ENCODE results near the gene FADD.

FADD gene

DNA sequence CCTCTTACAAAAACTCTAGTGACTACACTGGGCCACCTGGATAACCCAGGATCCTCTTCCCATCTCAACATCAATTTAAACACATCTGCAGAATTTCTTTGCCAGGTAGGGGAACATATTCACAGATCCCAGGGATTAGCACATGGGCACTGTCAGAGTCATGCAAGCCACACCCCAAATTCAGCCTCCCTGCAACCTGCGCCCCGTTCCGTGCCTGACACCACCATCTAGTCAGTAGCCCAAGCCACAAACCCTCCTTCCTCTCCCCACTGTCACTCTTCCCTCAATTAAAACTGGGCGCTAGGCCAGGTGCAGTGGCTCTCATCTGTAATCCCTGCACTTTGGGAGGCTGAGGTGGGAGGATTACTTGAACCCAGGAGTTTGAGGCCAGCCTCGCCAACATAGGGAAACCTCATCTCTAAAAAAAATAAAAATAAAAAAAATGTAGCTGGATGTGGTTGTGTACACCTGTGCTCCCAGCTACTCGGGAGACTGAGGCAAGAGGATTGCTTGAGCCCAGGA, 6.4 kb downstream of the FADD start (continued):
- TF ChIP-seq, protein P1, sequence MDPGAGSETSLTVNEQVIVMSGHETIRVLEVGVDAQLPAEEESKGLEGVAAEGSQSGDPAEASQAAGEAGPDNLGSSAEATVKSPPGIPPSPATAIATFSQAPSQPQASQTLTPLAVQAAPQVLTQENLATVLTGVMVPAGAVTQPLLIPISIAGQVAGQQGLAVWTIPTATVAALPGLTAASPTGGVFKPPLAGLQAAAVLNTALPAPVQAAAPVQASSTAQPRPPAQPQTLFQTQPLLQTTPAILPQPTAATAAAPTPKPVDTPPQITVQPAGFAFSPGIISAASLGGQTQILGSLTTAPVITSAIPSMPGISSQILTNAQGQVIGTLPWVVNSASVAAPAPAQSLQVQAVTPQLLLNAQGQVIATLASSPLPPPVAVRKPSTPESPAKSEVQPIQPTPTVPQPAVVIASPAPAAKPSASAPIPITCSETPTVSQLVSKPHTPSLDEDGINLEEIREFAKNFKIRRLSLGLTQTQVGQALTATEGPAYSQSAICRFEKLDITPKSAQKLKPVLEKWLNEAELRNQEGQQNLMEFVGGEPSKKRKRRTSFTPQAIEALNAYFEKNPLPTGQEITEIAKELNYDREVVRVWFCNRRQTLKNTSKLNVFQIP (CRISPR knock-in tag; IDR thresholded peaks at IDR 0.05; ENCODE audit: borderline replicate concordance, low read depth): no peak
- TF ChIP-seq, protein P2, sequence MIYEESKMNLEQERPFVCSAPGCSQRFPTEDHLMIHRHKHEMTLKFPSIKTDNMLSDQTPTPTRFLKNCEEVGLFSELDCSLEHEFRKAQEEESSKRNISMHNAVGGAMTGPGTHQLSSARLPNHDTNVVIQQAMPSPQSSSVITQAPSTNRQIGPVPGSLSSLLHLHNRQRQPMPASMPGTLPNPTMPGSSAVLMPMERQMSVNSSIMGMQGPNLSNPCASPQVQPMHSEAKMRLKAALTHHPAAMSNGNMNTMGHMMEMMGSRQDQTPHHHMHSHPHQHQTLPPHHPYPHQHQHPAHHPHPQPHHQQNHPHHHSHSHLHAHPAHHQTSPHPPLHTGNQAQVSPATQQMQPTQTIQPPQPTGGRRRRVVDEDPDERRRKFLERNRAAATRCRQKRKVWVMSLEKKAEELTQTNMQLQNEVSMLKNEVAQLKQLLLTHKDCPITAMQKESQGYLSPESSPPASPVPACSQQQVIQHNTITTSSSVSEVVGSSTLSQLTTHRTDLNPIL (CRISPR knock-in tag; IDR thresholded peaks at IDR 0.05; ENCODE audit: low read depth): no peak
- TF ChIP-seq ZNF70 (CRISPR knock-in tag; IDR thresholded peaks at IDR 0.05): no peak

DNA sequence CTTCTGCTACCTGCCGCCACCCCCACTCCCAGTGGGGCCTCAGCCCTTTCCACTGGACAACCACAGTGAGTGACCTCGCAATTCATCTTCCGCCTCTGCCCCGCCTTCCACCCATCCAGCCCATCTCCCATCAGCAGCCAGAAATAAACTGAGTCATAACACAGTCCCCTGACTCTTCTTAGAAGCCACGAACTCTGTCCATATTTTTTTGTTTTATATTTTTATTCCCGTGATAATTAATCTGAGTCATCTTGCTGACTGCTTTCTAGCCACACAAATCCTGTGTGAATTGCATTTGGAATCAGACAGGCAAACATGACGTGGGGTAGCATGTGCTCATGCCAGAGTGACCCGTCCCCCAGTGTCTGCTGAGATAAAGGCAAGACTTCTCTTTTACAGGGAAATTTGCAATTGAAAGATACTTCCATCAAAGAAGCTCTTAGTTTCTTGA, 7.0 kb downstream of the FADD start:
- TF ChIP-seq, protein P2 (CRISPR knock-in tag; IDR thresholded peaks at IDR 0.05; ENCODE audit: low read depth): no peak
- TF ChIP-seq RARB (CRISPR knock-in tag; IDR thresholded peaks at IDR 0.05) (no peak), PPARA (CRISPR knock-in tag; IDR thresholded peaks at IDR 0.05; ENCODE audit: borderline replicate concordance) (no peak), GLIS3 (CRISPR knock-in tag; IDR thresholded peaks at IDR 0.05) (no peak), TOX (CRISPR knock-in tag; IDR thresholded peaks at IDR 0.05; ENCODE audit: borderline replicate concordance) (no peak), ZFP30 (CRISPR knock-in tag; IDR thresholded peaks at IDR 0.05) (no peak), OSR1 (CRISPR knock-in tag; IDR thresholded peaks at IDR 0.05) (no peak), TCF4 (CRISPR knock-in tag; IDR thresholded peaks at IDR 0.05; ENCODE audit: borderline replicate concordance) (no peak), ZFP3 (CRISPR knock-in tag; IDR thresholded peaks at IDR 0.05) (no peak), CSDC2 (CRISPR knock-in tag; IDR thresholded peaks at IDR 0.05) (no peak), ESRRG (CRISPR knock-in tag; IDR thresholded peaks at IDR 0.05) (no peak)
- TF ChIP-seq, protein P3, sequence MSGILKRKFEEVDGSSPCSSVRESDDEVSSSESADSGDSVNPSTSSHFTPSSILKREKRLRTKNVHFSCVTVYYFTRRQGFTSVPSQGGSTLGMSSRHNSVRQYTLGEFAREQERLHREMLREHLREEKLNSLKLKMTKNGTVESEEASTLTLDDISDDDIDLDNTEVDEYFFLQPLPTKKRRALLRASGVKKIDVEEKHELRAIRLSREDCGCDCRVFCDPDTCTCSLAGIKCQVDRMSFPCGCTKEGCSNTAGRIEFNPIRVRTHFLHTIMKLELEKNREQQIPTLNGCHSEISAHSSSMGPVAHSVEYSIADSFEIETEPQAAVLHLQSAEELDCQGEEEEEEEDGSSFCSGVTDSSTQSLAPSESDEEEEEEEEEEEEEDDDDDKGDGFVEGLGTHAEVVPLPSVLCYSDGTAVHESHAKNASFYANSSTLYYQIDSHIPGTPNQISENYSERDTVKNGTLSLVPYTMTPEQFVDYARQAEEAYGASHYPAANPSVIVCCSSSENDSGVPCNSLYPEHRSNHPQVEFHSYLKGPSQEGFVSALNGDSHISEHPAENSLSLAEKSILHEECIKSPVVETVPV (CRISPR knock-in tag; IDR thresholded peaks at IDR 0.05): no peak
- TF ChIP-seq, protein P4, sequence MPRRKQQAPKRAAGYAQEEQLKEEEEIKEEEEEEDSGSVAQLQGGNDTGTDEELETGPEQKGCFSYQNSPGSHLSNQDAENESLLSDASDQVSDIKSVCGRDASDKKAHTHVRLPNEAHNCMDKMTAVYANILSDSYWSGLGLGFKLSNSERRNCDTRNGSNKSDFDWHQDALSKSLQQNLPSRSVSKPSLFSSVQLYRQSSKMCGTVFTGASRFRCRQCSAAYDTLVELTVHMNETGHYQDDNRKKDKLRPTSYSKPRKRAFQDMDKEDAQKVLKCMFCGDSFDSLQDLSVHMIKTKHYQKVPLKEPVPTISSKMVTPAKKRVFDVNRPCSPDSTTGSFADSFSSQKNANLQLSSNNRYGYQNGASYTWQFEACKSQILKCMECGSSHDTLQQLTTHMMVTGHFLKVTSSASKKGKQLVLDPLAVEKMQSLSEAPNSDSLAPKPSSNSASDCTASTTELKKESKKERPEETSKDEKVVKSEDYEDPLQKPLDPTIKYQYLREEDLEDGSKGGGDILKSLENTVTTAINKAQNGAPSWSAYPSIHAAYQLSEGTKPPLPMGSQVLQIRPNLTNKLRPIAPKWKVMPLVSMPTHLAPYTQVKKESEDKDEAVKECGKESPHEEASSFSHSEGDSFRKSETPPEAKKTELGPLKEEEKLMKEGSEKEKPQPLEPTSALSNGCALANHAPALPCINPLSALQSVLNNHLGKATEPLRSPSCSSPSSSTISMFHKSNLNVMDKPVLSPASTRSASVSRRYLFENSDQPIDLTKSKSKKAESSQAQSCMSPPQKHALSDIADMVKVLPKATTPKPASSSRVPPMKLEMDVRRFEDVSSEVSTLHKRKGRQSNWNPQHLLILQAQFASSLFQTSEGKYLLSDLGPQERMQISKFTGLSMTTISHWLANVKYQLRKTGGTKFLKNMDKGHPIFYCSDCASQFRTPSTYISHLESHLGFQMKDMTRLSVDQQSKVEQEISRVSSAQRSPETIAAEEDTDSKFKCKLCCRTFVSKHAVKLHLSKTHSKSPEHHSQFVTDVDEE (CRISPR knock-in tag; IDR thresholded peaks at IDR 0.05): no peak
- TF ChIP-seq, protein P1 (CRISPR knock-in tag; IDR thresholded peaks at IDR 0.05; ENCODE audit: borderline replicate concordance, low read depth): no peak
- peak; percentile 47 for ATAC-seq

DNA sequence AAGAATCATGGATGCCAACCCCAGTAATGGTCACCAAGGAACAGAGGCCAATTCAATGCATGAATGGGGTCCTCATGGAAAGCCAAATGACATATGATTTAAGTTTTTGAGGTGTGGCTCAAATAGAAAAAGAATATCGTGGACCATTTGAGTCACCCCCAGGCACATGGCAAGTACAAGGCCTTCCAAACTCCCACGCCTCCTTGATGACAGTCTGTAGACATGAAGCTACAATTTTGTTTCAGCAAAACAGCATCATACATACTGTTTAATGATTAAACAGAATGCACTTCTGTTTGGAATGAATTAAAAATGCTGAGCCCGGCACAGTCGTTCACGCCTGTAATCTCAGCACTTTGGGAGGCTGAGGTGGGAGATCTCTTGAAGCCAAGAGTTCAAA, 7.4 kb downstream of the FADD start:
- no peak for TF ChIP-seq BACH2 (CRISPR knock-in tag; IDR thresholded peaks at IDR 0.05; ENCODE audit: borderline replicate concordance)
- no peak for TF ChIP-seq SNAI2 (CRISPR knock-in tag; IDR thresholded peaks at IDR 0.05)
- no peak for ATAC-seq

DNA sequence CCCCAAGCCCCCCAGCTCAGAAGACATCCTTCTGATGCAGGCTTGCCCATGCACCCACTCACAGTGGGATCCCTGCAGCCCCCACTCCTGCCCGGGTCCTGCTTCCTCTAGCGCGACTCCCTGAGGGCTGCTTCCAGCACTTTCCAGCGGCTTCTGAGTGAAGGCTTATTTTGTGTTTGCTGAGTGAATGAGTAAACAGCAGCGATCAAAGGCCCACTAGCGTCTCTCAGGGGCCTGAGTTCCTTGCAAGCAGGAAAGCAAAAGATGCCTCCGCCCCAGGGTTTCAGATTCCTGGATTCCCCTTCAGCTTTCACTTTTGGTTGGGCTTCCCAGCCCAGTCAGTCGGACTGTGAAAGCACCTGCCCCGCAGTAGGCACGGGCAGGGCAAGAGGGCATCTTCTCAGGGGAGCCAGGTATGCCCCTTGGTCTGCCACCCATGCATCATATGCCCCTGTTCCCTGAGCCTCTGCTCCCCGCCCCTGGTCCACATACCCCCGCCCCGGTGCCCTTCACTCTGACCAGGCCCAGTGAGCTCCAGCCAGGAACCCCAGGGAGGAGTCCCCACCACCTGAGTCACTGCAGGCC, 9.2 kb downstream of the FADD start:
- ATAC-seq: no peak
- TF ChIP-seq, protein P2 (CRISPR knock-in tag; IDR thresholded peaks at IDR 0.05; ENCODE audit: low read depth): no peak
- TF ChIP-seq GLIS3 (CRISPR knock-in tag; IDR thresholded peaks at IDR 0.05) (no peak), PPARA (CRISPR knock-in tag; IDR thresholded peaks at IDR 0.05; ENCODE audit: borderline replicate concordance) (no peak), ARNTL (CRISPR knock-in tag; IDR thresholded peaks at IDR 0.05; ENCODE audit: borderline replicate concordance, low read depth) (no peak)
- TF ChIP-seq, protein P1 (CRISPR knock-in tag; IDR thresholded peaks at IDR 0.05; ENCODE audit: borderline replicate concordance, low read depth): no peak
